CD4-positive, CD25-positive, alpha-beta regulatory T cell (primary cell): ENCODE data around the gene MEG3. TPM values are rescaled to one million over a fixed set of nuclear protein-coding genes. Genes with fewer than 3 reads are reported as not detected.
A peak's percentile ranks its signal among the peaks of the same experiment; 100 is the strongest.

Source experiments
- ATAC-seq, 2 donors: fragments of 150-1000 bp; cut with Tn5 transposase; one replicate each; pipeline ENCODE4 v1.10.0; 2021; ENCODE audit warnings: low read depth in 2 of 2, moderate number of reproducible peaks in 2 of 2, moderate library complexity in 1 of 2
- DNase-seq, 3 donors: peaks; one replicate each; pipeline versions ENCODE4 v3.0.0 to v3.0.0-alpha.2; 2012 to 2022; ENCODE audit warnings: mixed read lengths in 1 of 3
- H3K27ac ChIP-seq: one replicate; pipeline ENCODE4 v1.7.0; 2013; ENCODE audit warnings: mild to moderate bottlenecking, low read length; ENCODE audit not compliant: insufficient read depth, poor library complexity, severe bottlenecking
- H3K27me3 ChIP-seq: one replicate; pipeline ENCODE4 v1.7.0; 2013; ENCODE audit warnings: low read length; ENCODE audit not compliant: control insufficient read depth, insufficient read depth
- H3K36me3 ChIP-seq: one replicate; pipeline ENCODE4 v1.7.0; 2013; ENCODE audit warnings: mild to moderate bottlenecking, low read length, moderate library complexity; ENCODE audit not compliant: control insufficient read depth, insufficient read depth
- H3K4me1 ChIP-seq: 2 replicates; pipeline ENCODE4 v1.7.0; 2013; ENCODE audit warnings: mild to moderate bottlenecking, low read length; ENCODE audit not compliant: insufficient read depth, control insufficient read depth, poor library complexity, severe bottlenecking
- H3K4me3 ChIP-seq: one replicate; pipeline ENCODE4 v1.7.0; 2013; ENCODE audit warnings: low read depth, mild to moderate bottlenecking, low read length, moderate library complexity
- H3K9me3 ChIP-seq, 2 experiments: 1 replicate in 1 of 2; 2 replicates in 1 of 2; pipeline ENCODE4 v1.7.0; 2013; ENCODE audit warnings: low read length in 2 of 2, mild to moderate bottlenecking in 1 of 2, moderate library complexity in 1 of 2; ENCODE audit not compliant: control insufficient read depth in 2 of 2
- H3K27ac Mint-ChIP-seq, 3 donors: one replicate each; pipeline ENCODE4 v1.8.0; 2020 to 2022; ENCODE audit warnings: mild to moderate bottlenecking in 3 of 3, mixed read lengths in 3 of 3, moderate library complexity in 2 of 3
- H3K27me3 Mint-ChIP-seq: one replicate; pipeline ENCODE4 v1.8.0; 2022; ENCODE audit warnings: mild to moderate bottlenecking, mixed read lengths
- H3K36me3 Mint-ChIP-seq: one replicate; pipeline ENCODE4 v1.8.0; 2020; ENCODE audit warnings: mixed read lengths
- H3K4me1 Mint-ChIP-seq, 4 donors: one replicate each; pipeline ENCODE4 v1.8.0; 2020 to 2022; ENCODE audit warnings: mixed read lengths in 4 of 4, mild to moderate bottlenecking in 1 of 4
- H3K4me3 Mint-ChIP-seq, 4 donors: one replicate each; pipeline ENCODE4 v1.8.0; 2020 to 2022; ENCODE audit warnings: mild to moderate bottlenecking in 4 of 4, mixed read lengths in 4 of 4, moderate library complexity in 3 of 4
- H3K9me3 Mint-ChIP-seq, 7 donors: one replicate each; pipeline ENCODE4 v1.8.0; 2020 to 2022; ENCODE audit warnings: mixed read lengths in 7 of 7, mild to moderate bottlenecking in 3 of 7, moderate library complexity in 2 of 7
- polyA plus RNA-seq, 4 donors: library from polyadenylated mRNA; unstranded; fragments of 300-500 nt; fragmentation: Illumina TruSeq; gene quantifications; one replicate each; pipeline ENCODE4 v1.2.3, GENCODE V29; 2021
- total RNA-seq: library from RNA; stranded (reverse); gene quantifications from one replicate; pipeline ENCODE4 v1.2.3, GENCODE V29; 2022

MEG3 gene
- total and polyA plus RNA-seq, 5 donors from 2014 or later = 0.10 TPM; not detected in 4

DNA sequence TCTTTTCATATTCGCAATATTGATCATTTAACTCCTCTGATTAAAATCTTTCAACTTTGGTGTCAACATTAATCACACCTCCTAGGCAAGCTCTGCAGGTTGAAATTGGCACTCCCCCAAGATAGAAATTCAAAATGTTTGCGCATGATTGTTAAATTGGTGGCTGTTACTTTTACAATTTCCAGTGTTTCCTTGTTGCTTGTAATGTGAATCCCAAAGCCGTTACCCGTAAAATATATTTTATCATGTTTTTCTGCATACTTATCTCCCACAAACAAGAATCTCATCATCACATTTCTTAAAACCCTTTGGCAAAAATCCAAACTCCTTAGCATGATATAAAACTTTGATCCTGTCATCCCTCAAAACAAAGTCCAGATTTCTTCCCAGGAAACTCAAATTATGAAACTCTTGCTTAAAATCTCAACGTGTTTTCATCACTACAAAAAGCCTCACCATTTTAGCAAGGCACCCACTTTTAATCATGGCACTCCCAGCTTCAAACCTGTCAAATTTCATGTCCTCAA is 62.9 kb downstream of the MEG3 start:
- Histone ChIP-seq H3K4me3 (no peak overlapping the region), H3K4me1 (no peaks in the 10 kb centered on the region), H3K36me3 (no peaks in the 10 kb centered on the region), H3K27me3 (peaks cover 1% of the 10 kb centered on the region), H3K9me3 (no peaks in the 10 kb centered on the region), H3K27ac (no peak overlapping the region)
- Mint-ChIP-seq H3K4me3 (no peak overlapping the region), H3K27ac (no peak overlapping the region), H3K4me1 (no peaks in the 10 kb centered on the region), H3K36me3 (no peaks in the 10 kb centered on the region), H3K9me3 (peaks cover 0 to 4% (median 0%) of the 10 kb centered on the region in 7 donors), H3K27me3 (peaks cover 10% of the 10 kb centered on the region)
- DNase-seq (no peak), ATAC-seq (no peak)

DNA sequence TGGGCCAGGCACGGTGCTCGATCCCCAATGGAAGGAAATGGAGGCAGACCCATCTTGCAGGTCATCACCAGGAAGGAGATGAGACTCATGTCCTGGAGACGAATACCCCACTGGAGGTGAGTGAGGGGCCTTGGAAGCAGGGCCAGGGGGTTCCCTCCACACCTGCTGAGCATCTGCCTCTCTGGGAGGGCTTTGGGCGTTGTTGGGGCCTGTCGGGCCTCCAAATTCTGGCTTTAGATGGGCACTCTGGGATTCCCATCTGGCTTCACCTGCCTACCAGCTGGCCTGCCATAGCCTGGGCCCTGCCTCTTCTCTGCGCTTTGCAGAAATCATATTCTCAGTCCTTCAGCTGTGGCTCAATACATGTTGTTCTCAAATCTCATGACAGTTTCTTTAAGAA is 63.7 kb downstream of the MEG3 start:
- peaks cover 10% of the 10 kb centered on the region for H3K27me3 Mint-ChIP-seq
- H3K9me3 Mint-ChIP-seq = peaks cover 0 to 4% (median 0%) of the 10 kb centered on the region in 7 donors
- no peaks in the 10 kb centered on the region for H3K4me1 ChIP-seq
- H3K36me3 ChIP-seq = no peaks in the 10 kb centered on the region
- H3K27ac ChIP-seq = no peak overlapping the region
- no peak overlapping the region for H3K4me3 ChIP-seq
- no peaks in the 10 kb centered on the region for H3K4me1 Mint-ChIP-seq
- no peak for ATAC-seq
- H3K27me3 ChIP-seq = peaks cover 1% of the 10 kb centered on the region
- H3K36me3 Mint-ChIP-seq = no peaks in the 10 kb centered on the region
- H3K4me3 Mint-ChIP-seq = no peak overlapping the region
- H3K9me3 ChIP-seq = no peaks in the 10 kb centered on the region
- H3K27ac Mint-ChIP-seq = no peak overlapping the region
- DNase-seq = no peak

DNA sequence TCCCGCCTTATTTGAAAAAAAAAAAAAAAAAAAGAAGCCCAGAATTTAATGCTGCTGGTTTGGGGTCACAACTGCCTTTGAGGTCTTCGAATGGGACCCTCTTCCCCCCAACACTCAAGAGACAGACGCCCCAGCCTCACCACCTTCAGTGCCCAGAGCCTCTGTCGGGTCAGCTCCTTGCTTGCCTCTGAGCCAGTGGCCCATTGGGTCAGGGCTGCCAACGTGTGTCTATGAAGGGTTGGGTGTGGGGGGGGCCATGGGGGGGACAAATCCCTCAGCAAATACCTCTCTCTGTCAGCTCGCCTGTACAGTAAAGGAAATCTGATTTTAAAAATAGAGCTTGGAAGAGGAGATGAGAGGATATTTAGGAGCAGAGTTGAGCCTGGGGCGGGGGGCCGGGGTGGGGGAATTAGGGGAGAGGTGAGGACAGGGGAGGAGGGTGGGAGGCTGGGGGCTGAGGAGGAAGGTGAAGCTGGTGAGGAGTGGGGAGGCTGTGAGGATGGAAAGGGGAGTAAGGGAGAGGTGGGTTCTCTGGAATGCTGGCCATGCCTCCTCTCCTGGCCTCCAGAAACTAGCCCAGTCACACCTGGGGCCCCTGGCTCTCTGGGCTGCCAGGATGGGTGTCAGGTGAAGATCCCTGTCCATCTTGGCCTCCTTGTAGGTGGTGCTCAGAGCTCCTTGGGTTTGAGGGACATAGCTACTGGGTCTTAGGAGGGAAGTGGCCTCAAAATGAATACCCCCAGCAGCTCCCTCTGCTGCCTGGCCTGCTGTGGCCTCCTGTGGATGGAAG is 64.3 kb downstream of the MEG3 start:
- H3K9me3 Mint-ChIP-seq = peaks cover 0 to 4% (median 0%) of the 10 kb centered on the region in 7 donors
- H3K27ac Mint-ChIP-seq = no peak overlapping the region
- Histone ChIP-seq H3K27me3 (peaks cover 1% of the 10 kb centered on the region), H3K4me3 (no peak overlapping the region), H3K9me3 (no peaks in the 10 kb centered on the region), H3K27ac (no peak overlapping the region), H3K4me1 (no peaks in the 10 kb centered on the region), H3K36me3 (no peaks in the 10 kb centered on the region)
- no peak overlapping the region for H3K4me3 Mint-ChIP-seq
- H3K36me3 Mint-ChIP-seq = no peaks in the 10 kb centered on the region
- ATAC-seq (no peak), DNase-seq (no peak)
- peaks cover 10% of the 10 kb centered on the region for H3K27me3 Mint-ChIP-seq
- no peaks in the 10 kb centered on the region for H3K4me1 Mint-ChIP-seq

DNA sequence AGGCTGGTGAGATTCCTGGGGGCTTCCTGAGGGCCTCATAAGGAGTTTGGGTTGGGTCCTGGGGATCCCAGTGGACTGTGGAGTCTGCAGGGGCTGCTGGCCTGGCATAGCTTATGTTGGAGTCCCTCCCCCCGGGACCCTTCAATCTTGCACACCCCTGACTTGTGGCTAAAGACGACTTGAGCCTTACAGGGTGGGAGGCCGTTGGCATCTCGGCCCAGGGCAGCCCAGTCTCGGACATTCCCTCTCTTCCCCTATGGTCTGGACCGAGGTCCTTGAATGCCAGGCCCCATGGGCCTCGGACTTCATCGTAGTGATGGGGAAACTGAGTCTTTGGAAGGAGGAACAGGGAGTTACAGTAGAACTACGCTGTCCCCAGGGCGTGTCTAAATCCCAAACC is 65.1 kb downstream of the MEG3 start:
- H3K9me3 Mint-ChIP-seq = peaks cover 0 to 4% (median 0%) of the 10 kb centered on the region in 7 donors
- ATAC-seq = no peak
- no peak for DNase-seq

DNA sequence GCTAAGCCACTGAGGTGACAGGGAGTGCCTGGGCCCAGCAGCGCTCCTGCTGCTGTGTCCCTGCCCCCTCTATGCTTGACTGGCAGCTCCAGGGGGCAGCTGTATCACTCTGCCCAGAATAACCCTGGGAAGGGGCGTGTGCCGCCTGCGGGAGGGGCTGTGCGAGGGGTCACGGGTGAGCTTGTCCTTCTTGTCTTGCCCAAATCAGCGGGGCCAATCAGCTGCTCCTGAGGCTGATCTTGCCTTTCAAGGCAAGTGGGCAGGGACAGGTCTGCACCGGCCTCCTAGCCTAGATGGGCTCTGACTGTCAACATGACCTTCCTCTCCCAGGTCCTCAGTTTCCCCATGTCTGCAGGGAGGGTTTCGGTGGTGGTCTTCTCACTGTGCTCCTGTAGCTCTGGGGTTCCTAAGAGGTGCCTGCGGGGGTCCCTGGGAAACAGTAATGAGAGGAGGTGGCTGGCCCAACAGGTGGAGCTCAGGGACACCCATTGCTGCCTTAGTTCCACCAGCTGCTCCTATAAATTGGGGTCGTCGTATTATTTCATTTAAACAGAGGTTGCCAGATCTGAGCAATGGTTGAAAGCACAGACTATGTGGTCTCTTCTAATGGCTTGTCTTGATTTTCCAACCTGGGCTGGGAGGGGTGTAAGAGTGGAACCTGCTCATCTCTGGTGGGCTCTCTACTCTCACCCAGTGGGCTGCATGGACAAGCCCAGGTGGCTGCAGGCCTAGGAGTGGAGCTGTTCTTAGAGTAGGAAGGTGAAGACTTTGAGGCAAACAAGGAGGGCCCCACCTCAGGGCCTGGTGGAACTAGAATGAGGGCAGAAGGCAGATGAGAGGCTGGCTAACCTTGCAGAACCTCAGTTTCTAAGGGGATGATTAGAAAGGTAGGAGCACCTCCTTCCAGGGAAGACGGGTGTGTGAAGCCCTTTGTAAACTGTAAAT is 65.9 kb downstream of the MEG3 start:
- Histone ChIP-seq H3K27me3 (peaks cover 1% of the 10 kb centered on the region), H3K4me3 (no peak overlapping the region), H3K27ac (no peak overlapping the region), H3K36me3 (no peaks in the 10 kb centered on the region), H3K9me3 (no peaks in the 10 kb centered on the region), H3K4me1 (no peaks in the 10 kb centered on the region)
- Mint-ChIP-seq H3K9me3 (peaks cover 0 to 4% (median 0%) of the 10 kb centered on the region in 7 donors), H3K4me1 (no peaks in the 10 kb centered on the region), H3K27ac (no peak overlapping the region), H3K36me3 (no peaks in the 10 kb centered on the region), H3K4me3 (no peak overlapping the region), H3K27me3 (peaks cover 10% of the 10 kb centered on the region)
- DNase-seq = no peak
- ATAC-seq = no peak

More for the DNA sequence above, 65.1 kb downstream of the MEG3 start:
- H3K9me3 ChIP-seq = no peaks in the 10 kb centered on the region
- H3K4me3 ChIP-seq = no peak overlapping the region
- no peaks in the 10 kb centered on the region for H3K36me3 ChIP-seq
- H3K27ac ChIP-seq = no peak overlapping the region
- H3K27ac Mint-ChIP-seq = no peak overlapping the region
- no peaks in the 10 kb centered on the region for H3K36me3 Mint-ChIP-seq
- H3K4me3 Mint-ChIP-seq = no peak overlapping the region
- no peaks in the 10 kb centered on the region for H3K4me1 ChIP-seq
- peaks cover 1% of the 10 kb centered on the region for H3K27me3 ChIP-seq
- peaks cover 10% of the 10 kb centered on the region for H3K27me3 Mint-ChIP-seq
- H3K4me1 Mint-ChIP-seq = no peaks in the 10 kb centered on the region

DNA sequence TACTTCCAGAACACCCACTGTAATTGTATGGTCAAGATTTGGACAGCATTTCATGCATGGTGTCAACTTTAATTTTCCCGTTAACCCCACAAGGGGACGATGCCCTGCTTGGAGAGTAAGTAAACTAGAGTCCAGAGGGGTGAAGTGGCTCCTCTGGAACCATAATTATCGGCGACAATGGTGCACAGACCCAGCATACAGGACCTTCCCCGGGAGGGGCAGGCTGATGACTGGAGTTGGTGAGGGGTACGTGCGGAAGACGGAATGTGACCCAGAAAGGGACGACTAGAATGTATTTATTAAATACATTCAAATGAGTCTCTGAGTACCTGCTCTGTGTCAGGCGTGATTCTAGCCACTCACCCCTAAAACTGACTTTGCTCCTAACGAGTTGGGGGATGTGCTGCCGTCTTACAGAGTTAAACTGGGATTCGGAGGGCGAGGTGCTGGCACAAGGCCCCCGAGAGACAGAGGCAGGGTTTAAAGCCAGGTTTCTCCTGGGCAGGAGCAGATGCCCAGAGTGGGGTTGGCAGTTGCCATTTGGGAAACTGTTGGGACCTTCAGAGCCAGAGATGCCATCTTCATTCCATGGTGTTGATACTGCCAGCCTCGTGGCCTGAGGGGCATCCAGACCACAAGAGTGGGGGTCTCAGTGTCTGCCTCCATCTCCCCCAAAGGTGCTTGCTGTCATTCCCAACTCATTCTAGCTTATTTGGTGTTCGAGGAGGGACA is 66.7 kb downstream of the MEG3 start:
- no peaks in the 10 kb centered on the region for H3K9me3 ChIP-seq
- H3K27ac ChIP-seq = no peak overlapping the region
- ATAC-seq = no peak
- no peak overlapping the region for H3K27ac Mint-ChIP-seq
- H3K4me1 Mint-ChIP-seq = no peaks in the 10 kb centered on the region
- no peaks in the 10 kb centered on the region for H3K4me1 ChIP-seq
- no peaks in the 10 kb centered on the region for H3K36me3 Mint-ChIP-seq
- H3K27me3 ChIP-seq = peaks cover 1% of the 10 kb centered on the region
- no peaks in the 10 kb centered on the region for H3K36me3 ChIP-seq
- peaks cover 0 to 4% (median 0%) of the 10 kb centered on the region in 7 donors for H3K9me3 Mint-ChIP-seq
- H3K27me3 Mint-ChIP-seq = peaks cover 11% of the 10 kb centered on the region
- no peak for DNase-seq
- H3K4me3 Mint-ChIP-seq = peak overlapping the region in 1 of 4 donors; percentile 40
- H3K4me3 ChIP-seq = no peak overlapping the region

DNA sequence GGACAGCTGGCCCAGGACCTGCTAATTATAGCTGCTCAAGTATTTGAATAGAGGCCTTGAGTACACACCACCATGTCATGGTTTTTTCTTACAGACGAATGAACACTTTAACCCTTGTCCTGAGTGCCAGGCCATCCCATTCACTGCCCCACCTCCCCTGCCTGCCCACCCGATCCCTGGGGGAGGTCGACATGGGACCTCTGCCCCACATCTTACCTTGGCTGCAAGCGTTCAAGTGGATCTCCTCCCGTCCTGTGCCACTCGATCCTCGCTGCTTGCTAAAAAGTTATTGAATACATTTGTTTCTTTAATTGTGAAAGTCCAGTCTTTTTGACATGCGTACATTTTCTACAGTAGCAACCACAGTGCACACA is 67.3 kb downstream of the MEG3 start:
- Histone ChIP-seq H3K4me1 (no peaks in the 10 kb centered on the region), H3K27ac (no peak overlapping the region), H3K9me3 (no peaks in the 10 kb centered on the region), H3K36me3 (no peaks in the 10 kb centered on the region), H3K27me3 (no peaks in the 10 kb centered on the region), H3K4me3 (no peak overlapping the region)
- H3K4me1 Mint-ChIP-seq = no peaks in the 10 kb centered on the region
- H3K4me3 Mint-ChIP-seq = no peak overlapping the region
- no peak for ATAC-seq
- H3K27me3 Mint-ChIP-seq = peaks cover 11% of the 10 kb centered on the region
- no peak overlapping the region for H3K27ac Mint-ChIP-seq
- H3K36me3 Mint-ChIP-seq = no peaks in the 10 kb centered on the region
- DNase-seq = no peak
- peaks cover 0 to 4% (median 0%) of the 10 kb centered on the region in 7 donors for H3K9me3 Mint-ChIP-seq
